SH-SY5Y (cell line): ENCODE measurements around the gene ATP5ME.

ENCODE experiments used
- GATA2 ChIP-seq: IDR thresholded peaks from 2 replicates; pipeline ENCODE4 v1.6.1; 2011; ENCODE audit warnings: mild to moderate bottlenecking, low read depth, low read length
- GATA3 ChIP-seq: IDR thresholded peaks from 2 replicates; pipeline ENCODE4 v1.6.1; 2011; ENCODE audit warnings: low read depth, mild to moderate bottlenecking, low read length, moderate library complexity

ATP5ME gene

DNA sequence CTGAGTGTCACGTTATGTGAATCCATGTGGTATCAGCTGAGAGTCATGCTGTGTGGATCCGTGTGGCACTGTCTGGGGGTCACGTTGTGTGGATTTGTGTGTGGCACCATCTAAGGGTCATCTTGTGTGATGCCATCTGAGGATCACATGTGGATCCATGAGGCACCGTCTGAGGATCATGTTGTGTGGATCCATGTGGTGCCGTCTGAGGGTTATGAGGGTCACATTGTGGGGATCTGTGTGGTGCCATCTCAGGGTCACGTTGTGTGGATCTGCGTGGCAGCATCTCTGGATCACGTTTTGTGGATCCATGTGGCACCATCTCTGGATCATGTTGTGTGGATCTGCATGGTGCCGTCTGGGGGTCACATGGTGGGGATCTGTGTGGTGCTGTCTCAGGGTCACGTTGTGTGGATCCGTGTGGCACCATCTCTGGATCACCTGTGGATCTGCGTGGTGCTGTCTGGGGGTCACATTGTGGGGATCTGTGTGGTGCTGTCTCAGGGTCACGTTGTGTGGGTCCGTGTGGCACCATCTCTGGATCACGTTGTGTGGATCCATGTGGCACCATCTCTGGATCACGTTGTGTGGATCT, 41.8 kb downstream of the ATP5ME start:
- TF ChIP-seq GATA3 (no peak), GATA2 (no peak)

DNA sequence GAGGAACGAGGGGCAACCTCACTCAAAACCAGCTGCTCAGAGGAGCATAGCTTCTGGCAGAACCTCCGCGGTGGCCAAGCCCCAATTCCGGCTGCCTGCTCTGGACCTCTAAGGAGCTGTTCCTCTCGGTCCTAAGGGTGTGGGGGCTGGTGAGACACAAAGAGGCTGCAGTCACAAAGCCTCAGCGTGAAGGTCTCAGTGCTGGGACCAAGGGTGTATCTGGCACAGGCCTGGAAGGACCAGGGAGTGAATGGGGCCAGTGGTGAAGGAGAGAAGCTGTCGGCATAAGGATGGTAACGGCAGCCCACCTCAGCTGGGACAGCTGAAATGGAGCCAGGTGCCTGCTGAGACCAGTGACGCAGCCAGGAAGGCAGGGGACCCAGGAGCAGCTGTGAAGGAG, 43.4 kb downstream of the ATP5ME start:
- TF ChIP-seq GATA3, result no peak
- TF ChIP-seq GATA2, result no peak

DNA sequence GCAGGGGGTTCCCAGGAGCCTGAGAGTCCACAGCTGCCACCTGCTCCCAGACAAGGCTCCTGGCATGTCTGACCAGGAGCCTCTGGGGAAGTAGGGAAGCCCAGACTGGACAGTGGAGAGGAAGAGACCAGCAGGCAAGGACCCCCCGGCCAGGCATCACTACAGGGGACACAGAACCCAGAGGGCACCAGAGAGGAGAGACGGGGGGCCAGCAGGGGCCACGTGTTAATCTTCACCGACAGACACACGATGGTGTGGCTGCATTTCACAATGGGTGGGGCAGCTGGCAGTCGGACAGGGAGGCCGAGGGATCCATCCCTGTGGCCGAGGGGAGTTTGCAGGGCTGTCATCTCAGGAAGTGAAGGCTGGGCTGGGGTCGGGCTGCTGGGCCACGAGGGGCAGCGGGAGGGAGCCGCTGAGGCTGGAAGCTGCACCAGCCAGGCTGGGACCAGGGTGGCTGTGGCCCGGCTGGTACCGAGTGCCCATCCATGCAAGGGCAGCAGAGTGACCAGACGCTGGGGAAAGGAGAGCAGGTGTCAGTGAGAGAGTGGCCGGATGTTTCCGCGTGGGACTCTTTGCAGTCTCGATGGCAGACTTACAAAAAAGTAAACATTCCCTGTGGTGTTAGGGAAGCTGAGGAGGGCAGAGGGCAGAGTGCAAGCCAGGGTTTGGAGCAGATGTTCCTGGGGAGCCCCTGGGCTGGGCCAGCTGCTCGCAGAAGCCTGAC, 44.0 kb downstream of the ATP5ME start:
- no peak for TF ChIP-seq GATA3
- TF ChIP-seq GATA2, result no peak

DNA sequence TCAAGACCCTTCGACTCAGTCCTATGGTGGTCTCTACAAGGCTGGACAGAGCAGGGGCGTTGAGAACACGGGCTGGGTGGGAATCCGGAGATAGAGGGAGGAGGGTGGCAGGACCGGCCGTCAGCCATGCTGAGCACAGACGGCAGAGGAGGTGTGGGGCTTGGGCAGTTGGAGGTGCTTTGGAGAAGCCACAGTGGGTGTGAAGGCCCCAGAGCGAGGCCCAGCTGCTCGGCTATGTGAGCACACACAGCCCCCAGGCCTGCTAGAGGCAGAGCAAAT, 44.5 kb downstream of the ATP5ME start:
- TF ChIP-seq GATA2 (no peak), GATA3 (no peak)

DNA sequence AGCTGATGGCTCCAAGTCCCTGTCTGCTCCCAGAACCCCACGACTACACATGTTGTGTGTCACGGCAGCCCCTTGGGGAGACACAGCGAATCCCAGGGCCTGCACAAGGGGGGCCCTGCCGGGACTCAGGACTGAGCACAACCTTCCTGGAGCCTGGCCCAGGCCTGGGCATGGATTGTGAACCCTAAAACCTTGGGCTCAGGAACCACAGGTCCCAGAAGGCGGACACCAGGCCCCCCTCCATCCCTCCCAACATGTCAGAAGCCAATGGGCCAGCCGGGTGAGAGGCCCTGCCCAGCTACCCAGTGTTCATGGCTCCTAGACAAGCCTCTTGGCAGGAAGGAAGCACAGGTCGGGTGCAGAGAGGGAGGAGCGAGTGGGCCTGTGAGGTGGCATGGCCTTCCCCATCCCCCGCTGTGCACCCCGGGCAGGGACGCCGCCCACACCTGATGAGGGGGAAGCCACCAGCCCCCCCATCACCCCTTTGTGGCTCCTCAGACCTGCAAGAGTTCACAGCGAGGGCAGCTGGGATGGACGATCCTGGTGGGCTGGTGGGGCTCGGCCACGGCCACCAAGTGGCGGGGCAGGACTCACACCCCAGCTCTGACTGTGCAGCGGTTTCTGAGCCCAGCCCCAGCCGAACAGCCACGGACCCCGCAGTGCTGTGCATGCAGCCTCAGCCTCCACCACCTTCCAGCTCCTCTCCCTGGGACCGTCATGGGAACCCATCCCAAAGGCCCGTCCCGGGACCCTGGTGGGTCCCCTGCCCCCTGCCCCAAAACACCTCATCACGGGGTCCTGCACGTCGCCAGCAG, 45.0 kb downstream of the ATP5ME start:
- TF ChIP-seq GATA2 (no peak), GATA3 (no peak)

DNA sequence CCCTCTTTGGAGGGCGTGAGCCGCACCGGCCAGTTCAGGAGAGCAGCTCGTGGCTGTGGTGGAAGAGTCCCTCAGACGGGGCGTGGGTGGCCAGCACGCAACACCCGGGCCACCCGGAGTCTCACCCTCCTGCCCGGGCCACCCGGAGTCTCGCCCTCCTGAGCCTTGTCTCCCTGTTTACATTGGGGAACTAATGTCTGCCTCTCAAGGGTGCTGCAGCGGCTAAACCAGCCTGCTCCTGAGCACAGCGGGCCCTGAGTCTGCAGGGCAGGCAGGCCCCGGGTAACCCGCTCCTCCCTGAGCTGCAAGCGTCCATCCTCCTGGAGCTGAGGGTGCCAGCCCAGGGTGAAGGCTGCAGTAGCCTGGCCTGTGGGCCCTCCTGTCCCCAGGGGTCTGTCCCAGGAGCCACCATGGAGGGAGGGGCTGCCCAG, 45.8 kb downstream of the ATP5ME start:
- TF ChIP-seq GATA2 (no peak), GATA3 (no peak)

DNA sequence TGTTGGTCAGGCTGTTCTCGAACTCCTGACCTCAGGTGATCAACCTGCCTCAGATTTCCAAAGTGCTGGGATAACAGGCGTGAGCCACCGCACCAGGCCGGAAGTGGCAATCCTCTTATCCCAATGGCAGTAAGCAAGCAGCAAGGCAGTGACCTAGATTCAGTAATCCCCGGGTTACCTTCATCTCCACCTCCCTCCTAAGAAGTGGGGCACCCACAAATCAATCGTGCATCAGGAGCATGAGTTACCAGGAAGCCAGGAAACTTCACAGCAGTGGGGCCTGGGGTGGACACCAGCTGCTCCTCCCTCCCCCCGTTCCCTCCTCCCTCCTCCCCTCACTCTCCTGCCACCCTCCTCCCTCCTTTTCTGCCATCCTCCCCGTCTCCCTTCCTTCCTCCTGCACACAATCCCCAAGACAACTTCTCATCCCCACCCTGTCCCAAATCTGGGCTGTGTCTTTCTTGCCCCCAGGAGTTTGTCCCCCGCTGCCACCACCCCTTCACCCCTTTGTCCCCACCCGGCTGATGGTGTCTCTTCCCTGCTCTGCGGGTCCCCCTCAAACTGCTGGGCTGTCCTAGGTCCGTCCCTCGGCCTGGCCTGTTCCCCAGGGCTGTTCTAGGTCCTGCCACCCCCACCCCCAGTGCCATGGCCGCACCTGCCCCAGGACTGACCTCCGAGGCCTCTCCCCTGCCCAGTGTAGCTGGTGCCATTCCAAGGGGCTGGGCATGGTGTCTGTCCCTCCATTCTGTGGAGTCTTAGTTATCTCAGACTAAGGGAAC, 46.5 kb downstream of the ATP5ME start:
- TF ChIP-seq GATA2, result no peak
- no peak for TF ChIP-seq GATA3

DNA sequence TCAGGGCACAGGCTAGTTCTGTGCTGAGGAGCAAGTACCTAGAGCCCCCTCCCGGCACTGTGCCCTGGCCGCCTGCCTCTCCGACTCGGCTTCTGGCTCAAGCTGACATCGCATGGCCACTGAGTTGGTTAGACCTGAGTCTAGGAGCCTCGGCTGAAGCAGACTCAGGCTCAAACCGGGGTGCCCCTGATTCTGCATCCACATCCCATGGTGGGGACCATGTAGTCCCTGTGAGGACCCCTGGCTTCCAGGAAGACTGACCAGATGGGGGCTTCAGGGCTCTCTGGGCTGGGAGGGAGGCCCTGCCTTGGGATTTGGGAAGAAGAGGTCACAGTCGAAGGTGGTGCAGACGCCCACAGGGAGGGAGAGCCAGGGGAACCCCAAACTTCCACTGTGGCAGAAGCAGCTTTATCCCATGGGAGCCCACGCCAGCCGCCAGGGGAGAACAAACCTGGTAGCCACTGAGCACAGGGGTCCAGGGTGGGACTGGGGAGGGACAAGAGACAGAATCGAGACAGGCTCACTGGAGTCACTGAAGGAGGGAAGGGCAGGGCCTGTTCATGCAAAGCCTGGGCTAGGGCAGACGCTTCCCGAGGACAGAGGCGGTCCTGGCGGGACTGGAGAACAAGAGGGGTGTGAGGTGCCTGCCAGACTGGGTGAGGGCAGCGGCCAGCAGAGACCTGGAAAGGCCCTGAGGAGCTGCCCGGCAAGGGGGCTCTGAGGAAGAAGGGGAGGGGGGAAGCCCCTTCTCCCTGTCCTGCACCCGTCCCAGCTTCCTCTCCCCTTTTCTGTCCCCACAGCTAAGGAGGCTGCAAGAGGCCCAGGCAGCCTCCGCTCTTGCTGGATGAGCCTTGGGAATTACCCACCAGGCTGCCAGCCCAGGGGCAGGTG, 47.6 kb downstream of the ATP5ME start:
- no peak for TF ChIP-seq GATA3
- no peak for TF ChIP-seq GATA2

DNA sequence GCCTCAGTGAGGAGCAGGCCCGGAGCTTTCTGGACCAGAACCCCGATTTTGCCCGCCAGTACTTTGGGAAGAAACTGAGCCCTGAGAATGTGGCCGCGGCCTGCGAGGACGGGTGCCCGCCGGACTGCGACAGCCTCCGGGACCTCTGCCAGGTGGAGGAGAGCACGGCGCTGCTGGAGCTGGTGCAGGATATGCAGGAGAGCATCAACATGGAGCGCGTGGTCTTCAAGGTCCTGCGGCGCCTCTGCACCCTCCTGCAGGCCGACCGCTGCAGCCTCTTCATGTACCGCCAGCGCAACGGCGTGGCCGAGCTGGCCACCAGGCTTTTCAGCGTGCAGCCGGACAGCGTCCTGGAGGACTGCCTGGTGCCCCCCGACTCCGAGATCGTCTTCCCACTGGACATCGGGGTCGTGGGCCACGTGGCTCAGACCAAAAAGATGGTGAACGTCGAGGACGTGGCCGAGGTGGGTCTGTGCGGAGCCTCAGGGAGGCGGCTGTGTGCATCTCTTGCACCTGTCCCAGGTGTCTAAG, 48.4 kb downstream of the ATP5ME start:
- no peak for TF ChIP-seq GATA3
- TF ChIP-seq GATA2, result no peak

DNA sequence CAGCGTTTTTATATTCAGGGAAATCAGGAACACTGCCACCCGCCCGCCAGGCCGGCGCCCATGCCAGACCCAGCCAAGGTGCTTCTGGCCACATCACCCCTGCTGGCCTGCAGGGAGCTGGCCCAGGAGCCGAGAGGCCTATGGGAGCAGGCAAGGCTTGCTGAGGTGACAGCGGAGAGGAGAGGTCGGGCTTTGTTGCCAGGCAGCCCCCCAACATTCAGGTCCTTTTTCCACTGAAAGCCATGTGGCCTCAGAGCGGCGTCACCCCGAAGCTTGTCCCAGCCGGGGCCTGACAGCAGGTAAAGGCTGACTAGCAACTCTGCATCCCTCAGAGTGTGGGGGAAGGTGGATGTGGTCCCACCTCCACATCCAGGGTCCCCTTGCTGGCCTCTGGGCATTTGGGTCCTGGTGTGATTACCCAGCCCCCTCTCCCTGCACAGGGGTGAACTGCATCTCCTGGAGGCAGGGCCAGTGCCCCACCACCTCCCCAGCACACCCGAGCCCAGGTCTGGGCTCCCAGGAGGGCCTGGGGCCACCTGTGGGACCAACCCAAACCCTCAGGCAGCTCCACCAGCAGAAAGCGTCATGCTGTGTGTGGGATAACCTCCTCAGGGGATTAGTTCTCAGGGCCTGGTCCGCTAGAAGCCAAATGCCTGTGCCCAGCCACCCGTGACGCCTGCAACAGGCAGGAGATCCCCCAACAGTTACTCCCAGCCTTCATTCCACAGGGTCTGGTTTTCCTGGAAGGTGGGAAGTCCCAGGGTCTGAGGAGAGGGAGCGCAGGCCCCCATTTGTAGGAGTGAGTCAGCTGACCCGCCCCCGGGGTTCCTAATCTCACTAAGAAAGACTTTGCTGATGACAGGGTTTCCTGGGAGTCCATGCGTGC, 49.1 kb downstream of the ATP5ME start, which contains the start of gene PDE6B:
PDE6B (plus strand) TSS at position 869 of the 886 bp plus-strand sequence. CDS start 54 bp downstream, outside the sequence.
- TF ChIP-seq GATA3, result no peak
- no peak for TF ChIP-seq GATA2

DNA sequence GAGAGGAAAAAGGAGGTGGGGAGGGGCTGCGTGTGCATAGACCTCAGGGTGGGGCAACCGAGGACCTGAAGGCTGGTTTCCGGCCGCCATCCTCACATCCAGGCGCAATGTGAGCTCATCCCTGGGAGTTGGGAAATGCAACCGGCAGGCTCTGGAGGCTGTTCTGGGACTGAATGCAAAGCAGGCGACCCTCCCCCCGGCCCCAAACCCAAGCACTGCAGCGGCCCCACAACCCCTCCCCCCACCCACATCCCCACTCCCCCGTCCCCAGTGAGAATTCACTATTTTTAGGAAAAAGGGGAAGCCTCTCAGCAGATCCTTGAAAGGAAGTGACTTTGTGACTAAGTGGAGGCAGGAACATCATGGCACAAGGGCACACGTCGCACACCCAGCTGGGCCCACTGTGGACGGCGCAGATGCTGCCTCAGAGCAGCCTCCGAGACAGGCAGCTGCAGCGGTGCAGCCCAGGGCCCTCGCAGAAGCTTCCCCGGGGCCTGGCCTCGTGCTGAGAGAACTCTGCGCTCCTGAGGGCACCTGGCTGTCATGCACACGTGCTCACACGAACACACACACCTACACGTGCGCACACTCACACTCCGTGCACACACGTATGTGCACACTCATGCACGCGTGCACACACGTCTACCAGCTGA, 50.0 kb downstream of the ATP5ME start:
- TF ChIP-seq GATA2, result no peak
- no peak for TF ChIP-seq GATA3
